B cell (primary cell): ENCODE data around the gene ACAD8. TPM values are rescaled to one million over a fixed set of nuclear protein-coding genes. Genes with fewer than 3 reads are reported as not detected.

Source experiments
- ATAC-seq: fragments of 200-7000 bp; cut with Tn5 transposase; one replicate; pipeline ENCODE4 v1.10.0; 2021; ENCODE audit warnings: low read depth, mild to moderate bottlenecking, moderate number of reproducible peaks, moderate library complexity
- CTCF ChIA-PET: fragments of 350-600 bp; sonication (Branson Sonifier 250); formaldehyde crosslinking; loops from one replicate; lab custom pipeline; 2021; ENCODE audit warnings: antibody characterized with exemption, inconsistent platforms; lab: Charles Lee
- POLR2A ChIA-PET: fragments of 350-600 bp; sonication (Branson Sonifier 250); formaldehyde crosslinking; loops from one replicate; lab custom pipeline; 2021; ENCODE audit warnings: antibody characterized with exemption; lab: Charles Lee
- DNase-seq: peaks from one replicate; pipeline ENCODE4 v3.0.0; 2013
- H2AFZ ChIP-seq: 2 replicates; pipeline ENCODE4 v1.6.1; 2012; ENCODE audit warnings: mild to moderate bottlenecking, low read depth, low read length; ENCODE audit not compliant: insufficient read depth, poor library complexity, severe bottlenecking
- H3K27ac ChIP-seq, 2 donors: 1 replicate in 1 of 2; 2 replicates in 1 of 2; pipeline ENCODE4 v1.5.1; 2012 to 2013; ENCODE audit warnings: low read length in 2 of 2, mild to moderate bottlenecking in 2 of 2, moderate library complexity in 1 of 2
- H3K27me3 ChIP-seq, 4 experiments: fragments of 200-600 bp in 1 of 4; sonication (generic) in 1 of 4; replicated peaks in 1 of 4; 1 replicate in 2 of 4; 2 replicates in 2 of 4; pipeline versions ENCODE4 v1.6.1 to v1.7.0; 2013 to 2016; ENCODE audit warnings: low read length in 3 of 4, mild to moderate bottlenecking in 2 of 4, mixed read lengths in 1 of 4, moderate library complexity in 1 of 4; ENCODE audit not compliant: insufficient read depth in 4 of 4, control insufficient read depth in 3 of 4; ENCODE audit errors: control extremely low read depth in 1 of 4
- H3K36me3 ChIP-seq, 2 experiments: replicated peaks in 1 of 2; 1 replicate in 1 of 2; 2 replicates in 1 of 2; pipeline versions ENCODE4 v1.6.1 to v1.7.1; 2013; ENCODE audit warnings: low read length in 1 of 2; ENCODE audit not compliant: insufficient read depth in 2 of 2, control insufficient read depth in 1 of 2; ENCODE audit errors: control extremely low read depth in 1 of 2, extremely low read depth in 1 of 2
- H3K4me1 ChIP-seq, 2 donors: fragments of 200-600 bp in 1 of 2; sonication (generic) in 1 of 2; 1 replicate in 1 of 2; 2 replicates in 1 of 2; pipeline versions ENCODE4 v1.5.1 to v1.6.1; 2013 to 2017; ENCODE audit warnings: low read length in 2 of 2; ENCODE audit not compliant: control insufficient read depth in 2 of 2, insufficient read depth in 2 of 2
- H3K4me2 ChIP-seq: replicated peaks from 2 replicates; pipeline ENCODE3; 2012; ENCODE audit warnings: mild to moderate bottlenecking, low read depth, low read length; ENCODE audit not compliant: poor library complexity, severe bottlenecking
- H3K4me3 ChIP-seq, 5 experiments: fragments of 200-600 bp in 1 of 5; sonication (generic) in 1 of 5; 1 replicate in 3 of 5; 2 replicates in 2 of 5; pipeline versions ENCODE4 v1.5.1 to v1.7.0; 2011 to 2016; ENCODE audit warnings: low read length in 4 of 5, mild to moderate bottlenecking in 4 of 5, low read depth in 2 of 5, control low read depth in 1 of 5, moderate library complexity in 1 of 5; ENCODE audit not compliant: insufficient read depth in 1 of 5; ENCODE audit errors: control extremely low read depth in 1 of 5, extremely low read depth in 1 of 5
- H3K79me2 ChIP-seq: fragments of 200-600 bp; sonication (generic); one replicate; pipeline ENCODE4 v1.6.0; 2016; ENCODE audit warnings: low read length; ENCODE audit not compliant: control insufficient read depth, insufficient read depth
- H3K9ac ChIP-seq: fragments of 200-600 bp; sonication (generic); 2 replicates; pipeline ENCODE4 v1.6.1; 2017; ENCODE audit warnings: mild to moderate bottlenecking, low read length, moderate library complexity
- H3K9me3 ChIP-seq, 3 donors: one replicate each; pipeline versions ENCODE4 v1.6.1 to v1.7.1; 2013; ENCODE audit warnings: low read length in 2 of 3; ENCODE audit not compliant: control insufficient read depth in 2 of 3, insufficient read depth in 1 of 3; ENCODE audit errors: control extremely low read depth in 1 of 3
- H4K20me1 ChIP-seq: 2 replicates; pipeline ENCODE4 v1.6.0; 2012; ENCODE audit warnings: mild to moderate bottlenecking, low read length; ENCODE audit not compliant: insufficient read depth, control insufficient read depth, poor library complexity, severe bottlenecking
- H3K27ac Mint-ChIP-seq: one replicate; pipeline ENCODE4 v1.8.0; 2021; ENCODE audit warnings: mixed read lengths
- H3K27me3 Mint-ChIP-seq: one replicate; pipeline ENCODE4 v1.8.0; 2021; ENCODE audit warnings: mixed read lengths
- H3K4me1 Mint-ChIP-seq: one replicate; pipeline ENCODE4 v1.8.0; 2021; ENCODE audit warnings: mixed read lengths
- H3K4me3 Mint-ChIP-seq: one replicate; pipeline ENCODE4 v1.8.0; 2021; ENCODE audit warnings: mixed read lengths
- H3K9me3 Mint-ChIP-seq: one replicate; pipeline ENCODE4 v1.8.0; 2022; ENCODE audit warnings: mixed read lengths; ENCODE audit not compliant: insufficient read depth
- EZH2 ChIP-seq: IDR thresholded peaks from 2 replicates; pipeline ENCODE4 v1.6.1; 2012; ENCODE audit warnings: borderline replicate concordance, low read depth, mild to moderate bottlenecking, moderate library complexity, low read length; ENCODE audit not compliant: insufficient read depth, poor library complexity, severe bottlenecking
- WGBS: methylation state at CpG from one replicate; pipeline ENCODE4 v1.1.5; 2013; ENCODE audit warnings: missing lambda C conversion rate; ENCODE audit not compliant: insufficient coverage; 5-methylcytosine and 5-hydroxymethylcytosine counted together
- intact Hi-C: fragments of 100-400 bp; cut with micrococcal nuclease; formaldehyde crosslinking; loops from one replicate; pipeline ENCODE4 v1.10.0; 2022
- polyA plus RNA-seq: library from polyadenylated mRNA; depleted of rRNA; stranded (reverse); fragments of >200 nt; gene quantifications from 2 replicates; pipeline ENCODE4 v1.2.3, GENCODE V29; 2012
- total RNA-seq, 2 donors: library from RNA; stranded (reverse); fragments of 120-200 nt in 1 of 2; gene quantifications; 1 replicate in 1 of 2; 2 replicates in 1 of 2; pipeline versions ENCODE4 v1.2.3 to v1.2.4, GENCODE V29; 2013 to 2022
- TF ChIP-seq, protein P1 (sequence below): fragments of 200-600 bp; IDR thresholded peaks from one replicate; pipeline ENCODE4 v1.8.0; 2022; ENCODE audit warnings: antibody characterized with exemption, mild to moderate bottlenecking

Gene ACAD8
- total and polyA plus RNA-seq, 2 donors (not counting 1 experiment from before 2014, with no cell fraction given) = 26.5 to 33.6 TPM

DNA sequence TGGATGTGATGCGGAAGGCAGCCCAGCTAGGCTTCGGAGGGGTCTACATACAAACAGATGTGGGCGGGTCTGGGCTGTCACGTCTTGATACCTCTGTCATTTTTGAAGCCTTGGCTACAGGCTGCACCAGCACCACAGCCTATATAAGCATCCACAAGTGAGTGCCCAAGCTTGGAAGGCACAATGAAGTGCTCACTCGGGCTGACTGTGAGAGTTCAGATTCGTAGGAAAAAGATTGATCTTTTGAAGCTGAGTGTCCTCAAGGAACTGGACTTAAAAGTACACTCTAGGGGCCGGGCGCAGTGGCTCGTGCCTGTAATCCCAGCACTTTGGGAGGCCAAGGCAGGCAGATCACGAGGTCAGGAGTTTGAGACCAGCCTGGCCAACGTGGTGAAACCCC lies 3.7 kb downstream of the ACAD8 start:
- Histone ChIP-seq H3K4me1 (peaks cover 6 to 12% of the 10 kb centered on the region in 2 donors), H3K36me3 (peaks cover 3 to 27% of the 10 kb centered on the region in 2 experiments), H3K4me2 (no peak overlapping the region), H3K27ac (no peak overlapping the region), H4K20me1 (no peaks in the 10 kb centered on the region), H3K9me3 (no peaks in the 10 kb centered on the region), H2AFZ (no peak overlapping the region), H3K9ac (no peak overlapping the region), H3K27me3 (no peaks in the 10 kb centered on the region), H3K79me2 (peaks cover 7% of the 10 kb centered on the region), H3K4me3 (no peak overlapping the region)
- 94% methylated on average over 10 of the region's 11 CpGs for WGBS
- CTCF ChIA-PET = interaction anchor here (1.0 kb wide), 1 partner anchor 26 kb away, joined by 5 read pairs; no protein-coding TSS in a partner anchor
- Mint-ChIP-seq H3K27me3 (no peaks in the 10 kb centered on the region), H3K4me1 (peaks cover 23% of the 10 kb centered on the region), H3K9me3 (no peaks in the 10 kb centered on the region), H3K27ac (no peak overlapping the region), H3K4me3 (no peak overlapping the region)
- TF ChIP-seq, protein P1, sequence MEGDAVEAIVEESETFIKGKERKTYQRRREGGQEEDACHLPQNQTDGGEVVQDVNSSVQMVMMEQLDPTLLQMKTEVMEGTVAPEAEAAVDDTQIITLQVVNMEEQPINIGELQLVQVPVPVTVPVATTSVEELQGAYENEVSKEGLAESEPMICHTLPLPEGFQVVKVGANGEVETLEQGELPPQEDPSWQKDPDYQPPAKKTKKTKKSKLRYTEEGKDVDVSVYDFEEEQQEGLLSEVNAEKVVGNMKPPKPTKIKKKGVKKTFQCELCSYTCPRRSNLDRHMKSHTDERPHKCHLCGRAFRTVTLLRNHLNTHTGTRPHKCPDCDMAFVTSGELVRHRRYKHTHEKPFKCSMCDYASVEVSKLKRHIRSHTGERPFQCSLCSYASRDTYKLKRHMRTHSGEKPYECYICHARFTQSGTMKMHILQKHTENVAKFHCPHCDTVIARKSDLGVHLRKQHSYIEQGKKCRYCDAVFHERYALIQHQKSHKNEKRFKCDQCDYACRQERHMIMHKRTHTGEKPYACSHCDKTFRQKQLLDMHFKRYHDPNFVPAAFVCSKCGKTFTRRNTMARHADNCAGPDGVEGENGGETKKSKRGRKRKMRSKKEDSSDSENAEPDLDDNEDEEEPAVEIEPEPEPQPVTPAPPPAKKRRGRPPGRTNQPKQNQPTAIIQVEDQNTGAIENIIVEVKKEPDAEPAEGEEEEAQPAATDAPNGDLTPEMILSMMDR = no peak
- TF ChIP-seq EZH2 = no peak
- POLR2A ChIA-PET = no interaction called here
- no peak for DNase-seq
- no peak for ATAC-seq
- intact Hi-C loops = no loop called here

DNA sequence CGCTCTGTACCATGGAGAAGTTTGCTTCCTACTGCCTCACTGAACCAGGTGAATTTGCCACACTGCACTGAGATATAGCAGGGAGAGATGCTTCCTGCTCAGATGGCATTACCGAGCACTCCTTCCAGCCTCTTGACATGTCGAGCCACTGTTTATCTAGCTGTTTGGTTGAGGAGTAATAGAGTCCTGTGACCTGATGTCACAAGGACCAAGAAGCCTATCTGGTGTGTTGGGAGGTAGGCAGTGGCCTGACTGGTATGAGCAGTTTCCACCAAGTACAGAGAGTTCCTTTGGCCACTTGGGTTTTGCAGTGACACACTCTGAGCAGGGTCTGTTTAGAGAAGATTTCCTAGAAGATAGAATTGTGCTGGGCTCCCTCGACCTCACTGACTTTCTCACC lies 5.2 kb downstream of the ACAD8 start:
- TF ChIP-seq, protein P1 = no peak
- no peak for TF ChIP-seq EZH2
- intact Hi-C loops = no loop called here
- H3K27me3 Mint-ChIP-seq = no peaks in the 10 kb centered on the region
- Histone ChIP-seq H3K4me1 (peaks cover 0 to 5% of the 10 kb centered on the region in 2 donors), H3K4me2 (no peak overlapping the region), H2AFZ (no peak overlapping the region), H3K4me3 (no peak overlapping the region), H3K27me3 (no peaks in the 10 kb centered on the region), H3K9me3 (no peaks in the 10 kb centered on the region), H3K27ac (no peak overlapping the region), H3K36me3 (peaks cover 3 to 42% of the 10 kb centered on the region in 2 experiments), H4K20me1 (no peaks in the 10 kb centered on the region), H3K9ac (no peak overlapping the region), H3K79me2 (peaks cover 6% of the 10 kb centered on the region)
- H3K4me3 Mint-ChIP-seq = no peak overlapping the region
- no peak overlapping the region for H3K27ac Mint-ChIP-seq
- CTCF ChIA-PET = interaction anchor here (1.0 kb wide), 1 partner anchor 52 kb away, joined by 3 read pairs; no protein-coding TSS in a partner anchor
- H3K4me1 Mint-ChIP-seq = peaks cover 9% of the 10 kb centered on the region
- H3K9me3 Mint-ChIP-seq = no peaks in the 10 kb centered on the region
- POLR2A ChIA-PET = no interaction called here
- ATAC-seq = no peak
- DNase-seq = no peak
- WGBS = 96% methylated on average over 4 of the region's 4 CpGs
